SK-N-SH (cell line): ENCODE measurements around the gene CCNL2. TPM values are rescaled to one million over a fixed set of nuclear protein-coding genes. Genes with fewer than 3 reads are reported as not detected.
"Not testable (repeated sequence)": the region's sequence is repeated elsewhere in the genome, so short reads cannot be mapped to it uniquely, and the experiment has no call there.

ENCODE experiments used
- CTCF ChIA-PET: fragments of 300-600, 350-600 bp; formaldehyde crosslinking; extraction: SDS; loops from one replicate; lab custom pipeline; 2021; lab: Yijun Ruan, JAX
- POLR2A ChIA-PET: fragments of 350-600 bp; sonication (Branson Sonifier 250); formaldehyde crosslinking; extraction: SDS; loops from one replicate; lab custom pipeline; 2020; ENCODE audit warnings: antibody characterized with exemption, inconsistent platforms; lab: Yijun Ruan, JAX
- DNase-seq: peaks from one replicate; pipeline ENCODE4 v3.0.0; 2012
- H2AFZ ChIP-seq: fragments of 200-600 bp; sonication (generic); 2 replicates; pipeline ENCODE4 v1.8.1; 2016; ENCODE audit warnings: antibody characterized with exemption, mild to moderate bottlenecking, low read depth
- H3F3A ChIP-seq: fragments of 200-600 bp; sonication (generic); replicated peaks from 2 replicates; pipeline ENCODE3; 2016; ENCODE audit warnings: antibody characterized with exemption, mild to moderate bottlenecking; ENCODE audit not compliant: insufficient read depth
- H3K27ac ChIP-seq, 2 experiments: fragments of 200-500 bp in 1 of 2; fragments of 200-600 bp in 1 of 2; sonication (Bioruptor generic) in 1 of 2; sonication (generic), shearing (Covaris generic) in 1 of 2; 2 replicates each; pipeline versions ENCODE4 v1.5.1 to v1.6.1; 2014 to 2016; ENCODE audit warnings: low read depth in 2 of 2, inconsistent platforms in 1 of 2, low read length in 1 of 2, mild to moderate bottlenecking in 1 of 2, mixed read lengths in 1 of 2
- H3K27me3 ChIP-seq: fragments of 200-600 bp; sonication (generic), shearing (Covaris generic); 2 replicates; pipeline ENCODE4 v1.6.1; 2016; ENCODE audit warnings: mixed run types; ENCODE audit not compliant: insufficient read depth
- H3K36me3 ChIP-seq, 2 experiments: fragments of 200-500 bp in 1 of 2; fragments of 200-600 bp in 1 of 2; sonication (Bioruptor generic) in 1 of 2; sonication (generic) in 1 of 2; replicated peaks in 1 of 2; 2 replicates each; pipeline versions ENCODE3 to v1.5.1; 2014 to 2016; ENCODE audit warnings: low read length in 1 of 2, mild to moderate bottlenecking in 1 of 2; ENCODE audit not compliant: insufficient read depth in 2 of 2, control insufficient read depth in 1 of 2
- H3K4me1 ChIP-seq, 2 experiments: fragments of 200-500 bp in 1 of 2; fragments of 200-600 bp in 1 of 2; sonication (Bioruptor generic) in 1 of 2; sonication (generic), shearing (Covaris generic) in 1 of 2; 2 replicates each; pipeline versions ENCODE4 v1.5.1 to v1.6.1; 2014 to 2016; ENCODE audit warnings: low read depth in 1 of 2, low read length in 1 of 2, mixed run types in 1 of 2; ENCODE audit not compliant: insufficient read depth in 2 of 2, control insufficient read depth in 1 of 2
- H3K4me2 ChIP-seq: fragments of 200-600 bp; sonication (generic), shearing (Covaris generic); 2 replicates; pipeline ENCODE4 v1.6.1; 2017; ENCODE audit warnings: mixed run types
- H3K4me3 ChIP-seq, 2 experiments: fragments of 200-500 bp in 1 of 2; fragments of 200-600 bp in 1 of 2; sonication (Bioruptor generic) in 1 of 2; sonication (generic), shearing (Covaris generic) in 1 of 2; 2 replicates each; pipeline versions ENCODE4 v1.5.1 to v1.8.1; 2014 to 2016; ENCODE audit warnings: low read depth in 2 of 2, inconsistent platforms in 1 of 2, low read length in 1 of 2, mild to moderate bottlenecking in 1 of 2, mixed read lengths in 1 of 2, moderate library complexity in 1 of 2
- H3K79me2 ChIP-seq: fragments of 200-600 bp; sonication (generic); 2 replicates; pipeline ENCODE4 v1.8.1; 2017; ENCODE audit warnings: mild to moderate bottlenecking; ENCODE audit not compliant: insufficient read depth
- H3K9ac ChIP-seq: fragments of 200-600 bp; sonication (generic); 2 replicates; pipeline ENCODE4 v1.6.1; 2017; ENCODE audit warnings: mixed run types
- H3K9me2 ChIP-seq: fragments of 200-600 bp; sonication (generic); 2 replicates; pipeline ENCODE4 v1.6.1; 2017; ENCODE audit warnings: mixed run types
- H3K9me3 ChIP-seq: fragments of 200-600 bp; sonication (generic); 2 replicates; pipeline ENCODE4 v1.6.1; 2017; ENCODE audit warnings: mixed run types, mild to moderate bottlenecking, moderate library complexity
- H4K20me1 ChIP-seq: fragments of 200-600 bp; sonication (generic); 2 replicates; pipeline ENCODE4 v1.6.1; 2017; ENCODE audit warnings: mild to moderate bottlenecking, mixed run types; ENCODE audit not compliant: insufficient read depth
- CHD2 ChIP-seq: fragments of 150-350 bp; IDR thresholded peaks from 2 replicates; pipeline ENCODE4 v1.6.1; 2018; ENCODE audit warnings: low read length; ENCODE audit not compliant: partially characterized antibody
- ELF1 ChIP-seq: IDR thresholded peaks from 2 replicates; pipeline ENCODE4 v1.4.0; 2012
- EP300 ChIP-seq, 2 experiments: IDR thresholded peaks; 2 replicates each; pipeline versions ENCODE4 v1.4.0 to v1.6.1; 2012; ENCODE audit warnings: borderline replicate concordance in 1 of 2, low read depth in 1 of 2, low read length in 1 of 2
- FOSL2 ChIP-seq: IDR thresholded peaks from 2 replicates; pipeline ENCODE4 v1.4.0; 2012; ENCODE audit warnings: low read depth, mild to moderate bottlenecking, moderate library complexity, borderline replicate concordance
- FOXJ3 ChIP-seq: sonication (generic); formaldehyde crosslinking; IDR thresholded peaks from 2 replicates; pipeline ENCODE4 v1.5.1; 2020; ENCODE audit warnings: mild to moderate bottlenecking, missing genetic modification reagents
- GABPA ChIP-seq: IDR thresholded peaks from 2 replicates; pipeline ENCODE4 v1.4.0; 2012; ENCODE audit warnings: low read depth, mild to moderate bottlenecking
- JUND ChIP-seq: IDR thresholded peaks from 2 replicates; pipeline ENCODE4 v1.4.0; 2012
- MXI1 ChIP-seq: IDR thresholded peaks from 2 replicates; pipeline ENCODE4 v1.6.1; 2012; ENCODE audit warnings: mild to moderate bottlenecking, low read depth, low read length, improper control_type of control experiment
- POLR2AphosphoS5 ChIP-seq: IDR thresholded peaks from 2 replicates; pipeline ENCODE4 v1.6.1; 2012; ENCODE audit warnings: low read depth, low read length
- RAD21 ChIP-seq: IDR thresholded peaks from 2 replicates; pipeline ENCODE4 v1.6.1; 2012; ENCODE audit warnings: mild to moderate bottlenecking, low read length
- RCOR1 ChIP-seq: fragments of 150-350 bp; IDR thresholded peaks from 2 replicates; pipeline ENCODE4 v1.6.1; 2017; ENCODE audit warnings: antibody characterized with exemption, low read length
- RFX5 ChIP-seq: IDR thresholded peaks from 2 replicates; pipeline ENCODE4 v1.6.1; 2012; ENCODE audit warnings: mild to moderate bottlenecking, improper control_type of control experiment, low read length
- TAF1 ChIP-seq: IDR thresholded peaks from 2 replicates; pipeline ENCODE4 v1.6.1; 2012; ENCODE audit warnings: low read depth, mild to moderate bottlenecking, low read length, moderate library complexity, borderline replicate concordance
- WGBS: methylation state at CpG from one replicate; pipeline ENCODE4 v1.1.6; 2017; ENCODE audit warnings: low lambda C conversion rate; 5-methylcytosine and 5-hydroxymethylcytosine counted together
- polyA plus RNA-seq, 3 experiments: library from polyadenylated mRNA; depleted of rRNA; stranded (reverse); fragments of >200 nt; gene quantifications; 2 replicates each; pipeline ENCODE4 v1.2.3, GENCODE V29; 2012
- TF ChIP-seq, protein P1 (sequence below): IDR thresholded peaks from 2 replicates; pipeline ENCODE4; 2012
- TF ChIP-seq, protein P2 (sequence below): IDR thresholded peaks from 2 replicates; pipeline ENCODE4 v1.4.0; 2012; ENCODE audit warnings: low read depth
- TF ChIP-seq, protein P3 (sequence below): fragments of 150-350 bp; IDR thresholded peaks from 2 replicates; pipeline ENCODE4 v1.6.1; 2017; ENCODE audit warnings: antibody characterized with exemption, low read length, low read depth, borderline replicate concordance
- TF ChIP-seq, protein P4 (sequence below): fragments of 150-350 bp; IDR thresholded peaks from 2 replicates; pipeline ENCODE4 v1.6.1; 2016; ENCODE audit warnings: mild to moderate bottlenecking, low read depth, low read length

Gene CCNL2
- polyA plus RNA-seq, 1 of the 3 experiments (the other 2 are of a cell fraction): 362 TPM

DNA sequence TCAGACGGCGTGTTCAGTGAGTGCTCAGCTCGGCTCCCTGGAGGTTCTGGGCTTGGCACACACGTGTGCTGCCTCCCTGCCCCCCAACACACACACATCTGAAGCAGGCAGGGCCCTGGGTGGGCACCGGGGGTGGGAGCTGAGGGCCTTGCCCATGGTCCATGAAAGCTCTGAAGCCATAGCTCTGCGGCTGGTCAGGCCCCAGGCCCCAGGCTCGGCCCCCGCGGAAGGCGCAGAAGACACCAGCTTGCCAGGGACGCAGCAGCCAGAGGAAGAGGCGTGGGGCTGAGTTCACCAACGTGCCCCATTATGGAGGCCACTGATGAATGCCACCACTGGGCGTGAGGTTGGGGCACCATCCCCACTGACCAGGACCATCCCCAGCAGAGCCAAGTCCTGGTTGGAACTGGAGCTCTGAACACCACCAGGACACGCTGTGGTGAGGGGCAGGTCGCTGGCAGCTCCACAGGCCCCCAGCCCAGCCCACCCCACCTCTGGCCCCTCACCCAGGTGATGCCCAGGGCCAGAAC, 28.3 kb downstream of the CCNL2 start:
- H3K9me3 ChIP-seq: no peaks in the 10 kb centered on the region
- H3K9me2 ChIP-seq: no peaks in the 10 kb centered on the region
- H2AFZ ChIP-seq: no peak overlapping the region
- no peak overlapping the region for H3K4me2 ChIP-seq
- CTCF ChIA-PET: interaction anchor here (1.1 to 5.9 kb wide), 12 partner anchors 8 to 253 kb away, joined by 3 to 48 read pairs (median 5); partner anchors contain the start of genes CCNL2 and MXRA8
- POLR2A ChIA-PET: interaction anchor here (0.7 to 1.3 kb wide), 3 partner anchors 11 to 28 kb away, joined by 3 read pairs; partner anchors contain the start of gene CCNL2
- peaks cover 30% of the 10 kb centered on the region for H3K79me2 ChIP-seq
- no peak overlapping the region for H3K27ac ChIP-seq
- no peak for DNase-seq
- no peak for TF ChIP-seq RFX5
- TF ChIP-seq, protein P1, sequence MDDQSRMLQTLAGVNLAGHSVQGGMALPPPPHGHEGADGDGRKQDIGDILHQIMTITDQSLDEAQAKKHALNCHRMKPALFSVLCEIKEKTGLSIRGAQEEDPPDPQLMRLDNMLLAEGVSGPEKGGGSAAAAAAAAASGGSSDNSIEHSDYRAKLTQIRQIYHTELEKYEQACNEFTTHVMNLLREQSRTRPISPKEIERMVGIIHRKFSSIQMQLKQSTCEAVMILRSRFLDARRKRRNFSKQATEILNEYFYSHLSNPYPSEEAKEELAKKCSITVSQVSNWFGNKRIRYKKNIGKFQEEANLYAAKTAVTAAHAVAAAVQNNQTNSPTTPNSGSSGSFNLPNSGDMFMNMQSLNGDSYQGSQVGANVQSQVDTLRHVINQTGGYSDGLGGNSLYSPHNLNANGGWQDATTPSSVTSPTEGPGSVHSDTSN: 0 out of 2 replicates have a peak, but pooled peaks have one; percentile 12
- no peak overlapping the region for H3K4me3 ChIP-seq
- H3K4me1 ChIP-seq: peaks cover 0 to 23% of the 10 kb centered on the region in 2 experiments; a peak in 1 of 4 replicates
- no peak overlapping the region for H3K9ac ChIP-seq
- H4K20me1 ChIP-seq: no peaks in the 10 kb centered on the region
- 73% methylated on average over 4 of the region's 16 CpGs for WGBS
- H3K27me3 ChIP-seq: no peaks in the 10 kb centered on the region
- H3F3A ChIP-seq: peaks cover 4% of the 10 kb centered on the region
- peaks cover 0 to 8% of the 10 kb centered on the region in 2 experiments for H3K36me3 ChIP-seq

DNA sequence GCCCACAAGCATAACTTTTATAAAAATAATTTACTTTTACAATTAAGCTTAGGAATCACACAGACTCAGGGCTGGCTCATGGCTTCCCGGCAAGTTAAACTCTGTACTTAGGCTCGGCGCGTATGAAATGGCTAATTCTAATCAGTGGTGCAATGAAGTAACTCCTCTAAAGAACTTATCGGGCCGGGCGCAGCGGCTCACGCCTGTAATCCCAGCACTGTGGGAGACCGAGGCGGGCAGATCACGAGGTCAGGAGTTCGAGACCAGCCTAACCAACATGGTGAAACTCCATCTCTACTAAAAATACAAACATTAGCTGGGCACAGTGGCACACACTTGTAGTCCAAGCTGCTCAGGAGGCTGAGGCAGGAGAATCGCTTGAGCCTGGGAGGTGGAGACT, 29.0 kb downstream of the CCNL2 start:
- not testable (repeated sequence) for H3K9me3 ChIP-seq, DNase-seq, H3K9me2 ChIP-seq, H4K20me1 ChIP-seq, H3F3A ChIP-seq, H3K36me3 ChIP-seq, H3K9ac ChIP-seq, H3K27me3 ChIP-seq, H3K4me3 ChIP-seq, H2AFZ ChIP-seq, H3K27ac ChIP-seq, H3K4me2 ChIP-seq
- H3K79me2 ChIP-seq: peaks cover 29% of the 10 kb centered on the region
- WGBS: over 99% methylated on average over 14 of the region's 14 CpGs
- ChIA-PET POLR2A (interaction anchor here (1.3 to 1.6 kb wide), 2 partner anchors 11 to 18 kb away, joined by 3 read pairs; no protein-coding TSS in a partner anchor), CTCF (interaction anchor here (1.3 to 5.9 kb wide), 4 partner anchors 11 to 79 kb away, joined by 3 to 37 read pairs (median 20); partner anchors contain the start of gene MXRA8)
- peaks cover 0 to 23% of the 10 kb centered on the region in 2 experiments; a peak in 1 of 4 replicates for H3K4me1 ChIP-seq

DNA sequence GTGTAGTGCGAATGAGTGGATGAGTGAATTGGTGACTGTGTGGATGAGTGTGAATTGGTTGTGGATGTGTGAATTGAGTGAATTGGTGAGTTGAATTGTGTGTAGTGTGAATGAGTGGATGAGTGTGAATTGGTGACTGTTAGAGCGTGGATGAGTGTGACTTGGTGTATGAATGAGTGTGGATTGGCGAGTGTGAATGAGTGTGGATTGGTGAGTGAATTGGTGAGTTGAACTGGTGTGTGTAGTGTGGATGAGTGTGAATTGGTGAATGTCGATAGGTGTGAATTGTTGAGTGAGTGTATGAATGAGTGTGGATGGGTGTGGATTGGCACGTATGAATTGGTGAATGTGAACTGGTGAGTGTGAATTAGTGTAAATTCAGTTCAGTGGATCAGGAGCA, 31.8 kb downstream of the CCNL2 start:
- Histone ChIP-seq H3K4me3 (no peak overlapping the region), H2AFZ (no peak overlapping the region), H3F3A (peaks cover 6% of the 10 kb centered on the region), H3K9me2 (no peaks in the 10 kb centered on the region), H3K4me1 (peaks cover 0 to 7% of the 10 kb centered on the region in 2 experiments; a peak in 1 of 4 replicates), H3K9ac (no peak overlapping the region), H3K27me3 (no peaks in the 10 kb centered on the region), H4K20me1 (no peaks in the 10 kb centered on the region), H3K36me3 (no peaks in the 10 kb centered on the region), H3K27ac (no peak overlapping the region), H3K9me3 (no peaks in the 10 kb centered on the region), H3K4me2 (no peak overlapping the region), H3K79me2 (peaks cover 5% of the 10 kb centered on the region; the same call in 1 of the 2 replicates)
- ChIA-PET POLR2A (interaction anchor here (0.7 kb wide), 1 partner anchor 258 kb away, joined by 3 read pairs; no protein-coding TSS in a partner anchor), CTCF (no interaction called here)
- no peak for DNase-seq
- WGBS: 74% methylated on average over 5 of the region's 5 CpGs
- no peak for TF ChIP-seq GABPA
- no peak for TF ChIP-seq FOXJ3 (CRISPR knock-in tag)
- TF ChIP-seq, protein P2, sequence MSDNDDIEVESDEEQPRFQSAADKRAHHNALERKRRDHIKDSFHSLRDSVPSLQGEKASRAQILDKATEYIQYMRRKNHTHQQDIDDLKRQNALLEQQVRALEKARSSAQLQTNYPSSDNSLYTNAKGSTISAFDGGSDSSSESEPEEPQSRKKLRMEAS: no peak
- TF ChIP-seq FOSL2: no peak
- TF ChIP-seq POLR2AphosphoS5: no peak
- TF ChIP-seq TAF1: no peak
- TF ChIP-seq JUND: no peak
- TF ChIP-seq, protein P3, sequence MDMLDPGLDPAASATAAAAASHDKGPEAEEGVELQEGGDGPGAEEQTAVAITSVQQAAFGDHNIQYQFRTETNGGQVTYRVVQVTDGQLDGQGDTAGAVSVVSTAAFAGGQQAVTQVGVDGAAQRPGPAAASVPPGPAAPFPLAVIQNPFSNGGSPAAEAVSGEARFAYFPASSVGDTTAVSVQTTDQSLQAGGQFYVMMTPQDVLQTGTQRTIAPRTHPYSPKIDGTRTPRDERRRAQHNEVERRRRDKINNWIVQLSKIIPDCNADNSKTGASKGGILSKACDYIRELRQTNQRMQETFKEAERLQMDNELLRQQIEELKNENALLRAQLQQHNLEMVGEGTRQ: no peak
- TF ChIP-seq MXI1: no peak
- no peak for TF ChIP-seq EP300 (IDR thresholded peaks at IDR 0.05; ENCODE audit: borderline replicate concordance in 1 of 2, low read depth in 1 of 2, low read length in 1 of 2)
- TF ChIP-seq ELF1: no peak
- TF ChIP-seq CHD2: no peak
- no peak for TF ChIP-seq RAD21
- TF ChIP-seq, protein P1: no peak
- TF ChIP-seq RFX5: no peak
- TF ChIP-seq RCOR1: no peak
- TF ChIP-seq, protein P4, sequence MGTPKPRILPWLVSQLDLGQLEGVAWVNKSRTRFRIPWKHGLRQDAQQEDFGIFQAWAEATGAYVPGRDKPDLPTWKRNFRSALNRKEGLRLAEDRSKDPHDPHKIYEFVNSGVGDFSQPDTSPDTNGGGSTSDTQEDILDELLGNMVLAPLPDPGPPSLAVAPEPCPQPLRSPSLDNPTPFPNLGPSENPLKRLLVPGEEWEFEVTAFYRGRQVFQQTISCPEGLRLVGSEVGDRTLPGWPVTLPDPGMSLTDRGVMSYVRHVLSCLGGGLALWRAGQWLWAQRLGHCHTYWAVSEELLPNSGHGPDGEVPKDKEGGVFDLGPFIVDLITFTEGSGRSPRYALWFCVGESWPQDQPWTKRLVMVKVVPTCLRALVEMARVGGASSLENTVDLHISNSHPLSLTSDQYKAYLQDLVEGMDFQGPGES: no peak
